Small intestine (tissue), 7 donors: ENCODE results near the gene SFTPA2. TPM values are rescaled to one million over a fixed set of nuclear protein-coding genes. Genes with fewer than 3 reads are reported as not detected.
A peak's percentile ranks its signal among the peaks of the same experiment; 100 is the strongest.
"Not testable (repeated sequence)": the region's sequence is repeated elsewhere in the genome, so short reads cannot be mapped to it uniquely, and the experiment has no call there.

ENCODE experiments used
- DNase-seq, 2 donors: peaks; one replicate each; pipeline versions ENCODE4 v3.0.0 to v3.0.0-alpha.2; 2013
- FAIRE-seq: peaks from 2 replicates; lab custom pipeline; 2012; peaks lifted over from hg19 to GRCh38; lab: Jason Lieb, UNC
- H3K27ac ChIP-seq, 3 donors: one replicate each; pipeline ENCODE4 v1.5.1; 2013; ENCODE audit warnings: low read length in 2 of 3, mild to moderate bottlenecking in 2 of 3, control low read depth in 1 of 3, inconsistent platforms in 1 of 3, low read depth in 1 of 3, moderate library complexity in 1 of 3
- H3K27me3 ChIP-seq, 3 donors: one replicate each; pipeline ENCODE4 v1.6.1; 2013; ENCODE audit warnings: low read length in 3 of 3, inconsistent platforms in 1 of 3; ENCODE audit not compliant: control insufficient read depth in 3 of 3, insufficient read depth in 3 of 3
- H3K36me3 ChIP-seq, 3 donors: one replicate each; pipeline ENCODE4 v1.6.1; 2013; ENCODE audit warnings: low read length in 3 of 3, inconsistent platforms in 1 of 3, low read depth in 1 of 3, mild to moderate bottlenecking in 1 of 3, moderate library complexity in 1 of 3; ENCODE audit not compliant: control insufficient read depth in 3 of 3, insufficient read depth in 2 of 3
- H3K4me1 ChIP-seq, 3 donors: one replicate each; pipeline ENCODE4 v1.6.1; 2013; ENCODE audit warnings: low read length in 2 of 3, inconsistent platforms in 1 of 3, low read depth in 1 of 3, mild to moderate bottlenecking in 1 of 3, moderate library complexity in 1 of 3; ENCODE audit not compliant: control insufficient read depth in 3 of 3, insufficient read depth in 2 of 3
- H3K4me3 ChIP-seq, 3 donors: one replicate each; pipeline ENCODE4 v1.5.1; 2013; ENCODE audit warnings: low read length in 3 of 3, control low read depth in 1 of 3, inconsistent platforms in 1 of 3, low read depth in 1 of 3, mild to moderate bottlenecking in 1 of 3, moderate library complexity in 1 of 3
- H3K9me3 ChIP-seq, 2 donors: one replicate each; pipeline ENCODE4 v1.6.1; 2013; ENCODE audit warnings: low read depth in 1 of 2, low read length in 1 of 2; ENCODE audit not compliant: control insufficient read depth in 2 of 2, insufficient read depth in 1 of 2
- WGBS, 3 donors: extraction: QIAGEN DNeasy Blood & Tissue Kit; methylation state at CpG; one replicate each; pipeline ENCODE4 v1.1.7; 2013; 5-methylcytosine and 5-hydroxymethylcytosine counted together
- polyA plus RNA-seq, 4 donors: library from polyadenylated mRNA; stranded (reverse) in 3 of 4; unstranded in 1 of 4; fragments of 200-250 nt in 3 of 4; fragments of 120-200 nt in 1 of 4; gene quantifications; one replicate each; pipeline versions ENCODE4 v1.2.1 to v1.2.3, GENCODE V29; 2013
- donor health status: healthy with polysubstance abuse.
- donor health status: control.
- donor health status: control.
- donor health status: Bipolar disorder and iron deficiency.
- donor health status: healthy.

SFTPA2 gene
- polyA plus RNA-seq, 4 donors, result 0.01 to 13.4 (median 2.4) TPM

GRCh38 chr10:79555354-79556309, 4.6 kb downstream of the SFTPA2 start:
- FAIRE-seq (no peak), DNase-seq (no peak)
- Histone ChIP-seq H3K4me1 (no peaks in the 10 kb centered on the region), H3K9me3 (no peaks in the 10 kb centered on the region), H3K36me3 (no peaks in the 10 kb centered on the region), H3K27ac (no peak overlapping the region), H3K4me3 (no peak overlapping the region), H3K27me3 (peaks cover 0 to 4% (median 0%) of the 10 kb centered on the region in 3 donors)
- 85 to 89% (median 85%) methylated on average over 11 of the region's 11 CpGs for WGBS, 3 donors

- no peak overlapping the region for H3K4me3 ChIP-seq
- DNase-seq (no peak), FAIRE-seq (no peak)
- H3K9me3 ChIP-seq, result no peaks in the 10 kb centered on the region
- no peaks in the 10 kb centered on the region for H3K4me1 ChIP-seq
- peaks cover 0 to 4% (median 0%) of the 10 kb centered on the region in 3 donors for H3K27me3 ChIP-seq
- 27 to 59% (median 30%) methylated on average over 2 of the region's 2 CpGs for WGBS, 3 donors
- H3K27ac ChIP-seq, result no peak overlapping the region
- H3K36me3 ChIP-seq, result no peaks in the 10 kb centered on the region
These were observed 8.1 kb downstream of the SFTPA2 start for GRCh38 chr10:79552143-79552542.

- no peak overlapping the region for H3K27ac ChIP-seq
- no peaks in the 10 kb centered on the region for H3K36me3 ChIP-seq
- no peaks in the 10 kb centered on the region for H3K9me3 ChIP-seq
- H3K27me3 ChIP-seq, result peaks cover 0 to 4% (median 0%) of the 10 kb centered on the region in 3 donors
- no peaks in the 10 kb centered on the region for H3K4me1 ChIP-seq
- H3K4me3 ChIP-seq, result no peak overlapping the region
- FAIRE-seq, result no peak
- 49 to 60% (median 60%) methylated on average over 3 of the region's 3 CpGs for WGBS, 3 donors
- no peak for DNase-seq
These were observed 12.2 kb downstream of the SFTPA2 start for GRCh38 chr10:79547973-79548372.

GRCh38 chr10:79547128-79547527, 13.1 kb downstream of the SFTPA2 start:
- WGBS, 3 donors, result 72 to 78% (median 76%) methylated on average over 2 of the region's 2 CpGs
- H3K27ac ChIP-seq, FAIRE-seq: not testable (repeated sequence)

GRCh38 chr10:79544926-79545659, 15.1 kb downstream of the SFTPA2 start:
- H3K9me3 ChIP-seq, H3K27ac ChIP-seq, DNase-seq, H3K4me1 ChIP-seq, FAIRE-seq, H3K27me3 ChIP-seq, H3K36me3 ChIP-seq, H3K4me3 ChIP-seq: not testable (repeated sequence)
- WGBS, 3 donors, result 75 to 78% (median 75%) methylated on average over 3 of the region's 3 CpGs

More at GRCh38 chr10:79547128-79547527, 13.1 kb downstream of the SFTPA2 start:
- DNase-seq, H3K4me3 ChIP-seq, H3K4me1 ChIP-seq, H3K9me3 ChIP-seq, H3K36me3 ChIP-seq, H3K27me3 ChIP-seq: not testable (repeated sequence)

- FAIRE-seq, H3K9me3 ChIP-seq, H3K4me1 ChIP-seq, H3K27me3 ChIP-seq, H3K27ac ChIP-seq, H3K4me3 ChIP-seq, H3K36me3 ChIP-seq, DNase-seq: not testable (repeated sequence)
- 78 to 84% (median 80%) methylated on average over 3 of the region's 3 CpGs for WGBS, 3 donors
These were observed 15.8 kb downstream of the SFTPA2 start for GRCh38 chr10:79544408-79544807.

GRCh38 chr10:79542626-79543025, 17.6 kb downstream of the SFTPA2 start:
- 40 to 54% (median 46%) methylated on average over 2 of the region's 2 CpGs for WGBS, 3 donors
- H3K27ac ChIP-seq, result peak overlapping the region in 1 of 3 donors; percentile 20
- H3K27me3 ChIP-seq, result no peaks in the 10 kb centered on the region
- no peaks in the 10 kb centered on the region for H3K9me3 ChIP-seq
- no peak for FAIRE-seq
- no peak for DNase-seq
- no peaks in the 10 kb centered on the region for H3K4me1 ChIP-seq
- no peaks in the 10 kb centered on the region for H3K36me3 ChIP-seq
- no peak overlapping the region for H3K4me3 ChIP-seq

- not testable (repeated sequence) for H3K4me3 ChIP-seq, DNase-seq, H3K36me3 ChIP-seq, H3K27me3 ChIP-seq, H3K27ac ChIP-seq, H3K9me3 ChIP-seq, H3K4me1 ChIP-seq, FAIRE-seq
- 54 to 78% (median 71%) methylated on average over 1 of the region's 1 CpG for WGBS, 3 donors
These were observed 19.3 kb downstream of the SFTPA2 start for GRCh38 chr10:79540930-79541329.
